Loucy (cell line): ENCODE measurements around the gene SCO1.

ENCODE experiments used
- H2AFZ ChIP-seq: fragments of 200-600 bp; sonication (generic); 2 replicates; pipeline ENCODE4 v1.6.0; 2016; ENCODE audit warnings: antibody characterized with exemption, mild to moderate bottlenecking, low read length, moderate library complexity
- H3F3A ChIP-seq: fragments of 200-600 bp; 2 replicates; pipeline ENCODE4 v1.6.0; 2016; ENCODE audit warnings: antibody characterized with exemption, low read depth, mild to moderate bottlenecking
- H3K27me3 ChIP-seq: fragments of 200-600 bp; sonication (generic); 2 replicates; pipeline ENCODE4 v1.6.1; 2014; ENCODE audit warnings: low read length, mild to moderate bottlenecking; ENCODE audit not compliant: insufficient read depth, poor library complexity, severe bottlenecking
- H3K36me3 ChIP-seq: fragments of 200-600 bp; sonication (generic); 2 replicates; pipeline ENCODE4 v1.6.1; 2016; ENCODE audit warnings: low read length; ENCODE audit not compliant: insufficient read depth
- H3K4me1 ChIP-seq: fragments of 200-600 bp; sonication (generic); 2 replicates; pipeline ENCODE4 v1.5.1; 2014; ENCODE audit warnings: low read length, mild to moderate bottlenecking; ENCODE audit not compliant: insufficient read depth, poor library complexity, severe bottlenecking
- H3K4me2 ChIP-seq: fragments of 200-600 bp; sonication (generic); 2 replicates; pipeline ENCODE4 v1.6.0; 2014; ENCODE audit warnings: antibody characterized with exemption, low read length, low read depth, mild to moderate bottlenecking; ENCODE audit not compliant: poor library complexity, severe bottlenecking
- H3K4me3 ChIP-seq: fragments of 200-600 bp; sonication (generic); 2 replicates; pipeline ENCODE4 v1.5.1; 2014; ENCODE audit warnings: low read length, mild to moderate bottlenecking, mixed read lengths; ENCODE audit not compliant: poor library complexity, severe bottlenecking
- H3K79me2 ChIP-seq: fragments of 200-600 bp; sonication (generic); 2 replicates; pipeline ENCODE4 v1.6.1; 2014; ENCODE audit warnings: low read length; ENCODE audit not compliant: insufficient read depth
- H3K9ac ChIP-seq: fragments of 200-600 bp; sonication (generic); 2 replicates; pipeline ENCODE4 v1.6.0; 2014; ENCODE audit warnings: mild to moderate bottlenecking, low read depth, low read length, moderate library complexity; ENCODE audit not compliant: poor library complexity, severe bottlenecking
- H3K9me2 ChIP-seq: fragments of 200-600 bp; sonication (generic); replicated peaks from 2 replicates; pipeline ENCODE4 v1.6.1; 2016; ENCODE audit warnings: low read depth, low read length, mixed read lengths
- H3K9me3 ChIP-seq: fragments of 200-600 bp; sonication (generic); 2 replicates; pipeline ENCODE4 v1.6.1; 2014; ENCODE audit warnings: mild to moderate bottlenecking, antibody characterized with exemption, low read length, low read depth; ENCODE audit not compliant: insufficient read depth
- H4K20me1 ChIP-seq: fragments of 200-600 bp; sonication (generic); 2 replicates; pipeline ENCODE4 v1.6.0; 2014; ENCODE audit warnings: antibody characterized with exemption, low read length, mild to moderate bottlenecking; ENCODE audit not compliant: insufficient read depth, poor library complexity, severe bottlenecking
- CTCF ChIP-seq: fragments of 200-600 bp; sonication (generic); conservative IDR thresholded peaks from 2 replicates; pipeline ENCODE4 v1.5.1; 2014; ENCODE audit warnings: mild to moderate bottlenecking, antibody characterized with exemption, low read length
- EZH2phosphoT487 ChIP-seq: fragments of 200-600 bp; IDR thresholded peaks from 2 replicates; pipeline ENCODE4 v1.6.1; 2018; ENCODE audit warnings: antibody characterized with exemption, mild to moderate bottlenecking, moderate library complexity, borderline replicate concordance

SCO1 gene

GRCh38 chr17:10737168-10737622 lies 39.9 kb upstream of the SCO1 start:
- H3K9ac ChIP-seq = peak overlapping the region; percentile 1
- H3K9me3 ChIP-seq = no peaks in the 10 kb centered on the region
- no peak overlapping the region for H3K4me3 ChIP-seq
- no peaks in the 10 kb centered on the region for H3K27me3 ChIP-seq
- H3K4me1 ChIP-seq = peaks cover 15% of the 10 kb centered on the region
- H3F3A ChIP-seq = no peaks in the 10 kb centered on the region
- TF ChIP-seq EZH2phosphoT487 (no peak), CTCF (peak; percentile 92)
- no peaks in the 10 kb centered on the region for H3K9me2 ChIP-seq
- no peaks in the 10 kb centered on the region for H3K36me3 ChIP-seq
- H3K4me2 ChIP-seq = peak overlapping the region; percentile 9
- no peaks in the 10 kb centered on the region for H3K79me2 ChIP-seq
- H4K20me1 ChIP-seq = no peaks in the 10 kb centered on the region
- peak overlapping the region; percentile 60 for H2AFZ ChIP-seq

- H3K27me3 ChIP-seq = no peaks in the 10 kb centered on the region
- H3F3A ChIP-seq = no peaks in the 10 kb centered on the region
- H3K79me2 ChIP-seq = no peaks in the 10 kb centered on the region
- no peaks in the 10 kb centered on the region for H3K36me3 ChIP-seq
- H3K4me2 ChIP-seq = no peak overlapping the region
- TF ChIP-seq CTCF (no peak), EZH2phosphoT487 (no peak)
- H3K9me3 ChIP-seq = no peaks in the 10 kb centered on the region
- no peaks in the 10 kb centered on the region for H4K20me1 ChIP-seq
- no peaks in the 10 kb centered on the region for H3K9me2 ChIP-seq
- H3K9ac ChIP-seq = no peak overlapping the region
- H2AFZ ChIP-seq = no peak overlapping the region
- peaks cover 15% of the 10 kb centered on the region for H3K4me1 ChIP-seq
- H3K4me3 ChIP-seq = no peak overlapping the region
Measured at GRCh38 chr17:10735821-10736220, 38.5 kb upstream of the SCO1 start.

- no peaks in the 10 kb centered on the region for H3K9me3 ChIP-seq
- H3K27me3 ChIP-seq = no peaks in the 10 kb centered on the region
- no peaks in the 10 kb centered on the region for H3F3A ChIP-seq
- no peak overlapping the region for H3K4me2 ChIP-seq
- H3K9me2 ChIP-seq = no peaks in the 10 kb centered on the region
- no peak for TF ChIP-seq EZH2phosphoT487
- no peak for TF ChIP-seq CTCF
- H2AFZ ChIP-seq = no peak overlapping the region
- no peak overlapping the region for H3K9ac ChIP-seq
- no peak overlapping the region for H3K4me3 ChIP-seq
- H4K20me1 ChIP-seq = no peaks in the 10 kb centered on the region
- H3K4me1 ChIP-seq = peaks cover 15% of the 10 kb centered on the region
- H3K36me3 ChIP-seq = no peaks in the 10 kb centered on the region
- H3K79me2 ChIP-seq = no peaks in the 10 kb centered on the region
Measured at GRCh38 chr17:10735251-10735650, 37.9 kb upstream of the SCO1 start.
